NCI-H1105 (cell line): ENCODE data around the gene ZYX.
A peak's percentile ranks its signal among the peaks of the same experiment; 100 is the strongest.
"Not testable (repeated sequence)": the region's sequence is repeated elsewhere in the genome, so short reads cannot be mapped to it uniquely, and the experiment has no call there.

ENCODE experiments used
- DNase-seq: peaks from one replicate; lab custom pipeline; 2025; lab: John Stamatoyannopoulos, UW

The ZYX gene

DNA sequence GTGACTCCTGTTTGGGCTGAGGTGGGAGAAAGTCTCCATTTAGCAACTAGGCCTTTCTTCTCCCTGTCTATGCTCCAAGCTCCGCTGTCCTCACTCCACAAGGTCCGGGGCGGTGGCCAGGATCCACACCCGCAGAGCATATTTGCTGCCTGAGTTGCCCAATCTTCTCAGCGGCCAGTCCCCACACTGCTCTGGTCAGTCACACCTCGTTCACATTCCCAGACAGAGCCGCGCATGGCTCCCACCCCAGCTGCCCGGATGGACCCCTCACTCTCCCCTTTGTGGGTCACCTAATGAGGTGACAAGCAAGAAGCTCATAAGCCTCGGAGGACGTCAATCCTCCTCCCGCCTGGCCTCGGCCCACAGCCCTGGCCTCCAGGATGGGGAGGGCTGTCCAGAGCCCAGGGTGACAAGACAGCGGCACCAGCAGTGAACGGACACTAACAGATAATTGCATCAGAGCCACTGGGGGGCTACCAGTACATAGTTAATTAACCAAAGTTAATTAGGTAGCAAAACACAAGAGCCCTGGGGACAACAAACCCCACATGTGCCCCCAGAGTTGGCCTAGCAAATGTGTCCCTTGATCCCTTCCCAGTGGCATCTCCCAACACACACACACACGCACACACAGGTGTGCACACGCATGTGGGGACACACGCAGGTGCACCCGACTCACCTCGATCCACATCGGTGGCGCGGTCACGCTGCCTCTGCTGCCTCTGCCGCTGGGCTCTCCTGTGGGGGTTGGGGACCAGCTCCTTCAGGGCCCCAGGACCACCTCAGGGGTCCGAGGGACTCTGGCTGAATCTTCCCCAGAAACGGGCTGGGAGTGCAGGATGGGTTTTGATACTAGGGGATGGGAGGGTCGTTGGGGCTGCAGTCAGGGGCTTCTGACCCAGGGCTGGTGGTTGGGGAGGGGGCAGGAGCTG, 15.7 kb downstream of the ZYX start:
- no peak for DNase-seq

DNA sequence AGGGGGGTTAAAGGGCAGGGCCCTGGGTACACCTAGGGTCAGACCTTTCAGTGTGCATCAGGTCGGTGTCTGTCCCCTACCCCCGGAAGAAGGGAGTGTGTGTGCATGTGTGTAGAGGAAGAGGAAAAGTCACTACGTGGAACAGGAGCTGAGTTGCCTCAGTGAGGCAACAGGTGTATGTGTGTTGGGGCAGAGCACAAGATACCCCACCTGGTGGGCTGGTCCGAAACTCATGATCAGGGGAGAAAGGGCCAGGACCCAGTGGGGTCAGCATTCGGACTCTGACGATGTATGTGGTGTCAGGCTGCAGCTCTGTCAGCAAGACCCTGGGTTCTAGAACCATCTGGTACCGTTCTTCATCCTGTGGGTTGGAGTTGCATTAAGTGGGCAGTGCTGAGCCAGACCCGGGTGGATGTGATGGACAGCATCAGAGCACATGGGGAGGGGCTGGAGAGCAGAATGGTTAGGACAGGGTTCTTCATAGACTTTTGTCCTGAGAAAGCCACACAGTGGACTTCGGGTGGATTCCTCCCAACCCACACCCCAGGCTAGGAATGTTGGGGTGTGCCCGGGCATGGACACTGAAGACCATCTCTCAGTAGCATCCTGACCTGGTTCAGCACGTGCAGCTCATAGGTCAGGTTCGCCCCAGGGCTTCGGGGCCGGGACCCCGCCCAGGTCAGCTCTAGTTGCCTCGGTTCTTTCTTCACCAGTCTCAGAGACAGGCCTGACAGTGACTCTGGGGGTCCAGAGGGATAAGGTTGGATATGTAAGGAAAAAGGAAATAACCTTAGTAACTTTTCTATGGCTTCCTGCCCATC, 16.8 kb downstream of the ZYX start:
- no peak for DNase-seq

DNA sequence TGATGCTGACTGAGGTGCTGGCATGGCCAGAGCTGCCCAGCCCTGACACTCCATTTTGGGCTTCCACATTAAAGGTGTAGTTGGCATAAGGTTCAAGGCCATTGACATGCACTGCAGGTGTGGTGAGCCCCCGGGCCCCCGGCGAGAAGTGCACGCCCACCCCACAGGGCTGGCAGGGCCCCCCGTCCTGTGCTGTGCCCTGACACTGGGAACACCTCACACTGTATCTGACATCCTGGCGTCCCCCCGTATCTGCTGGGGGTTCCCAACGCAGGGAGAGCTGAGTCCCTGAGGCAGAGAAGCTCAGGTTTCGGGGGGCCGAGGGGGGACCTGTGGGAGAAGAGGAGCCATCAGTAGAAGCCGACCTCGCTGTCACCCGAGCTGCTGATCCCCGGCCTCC, 17.5 kb downstream of the ZYX start:
- DNase-seq, result no peak

DNA sequence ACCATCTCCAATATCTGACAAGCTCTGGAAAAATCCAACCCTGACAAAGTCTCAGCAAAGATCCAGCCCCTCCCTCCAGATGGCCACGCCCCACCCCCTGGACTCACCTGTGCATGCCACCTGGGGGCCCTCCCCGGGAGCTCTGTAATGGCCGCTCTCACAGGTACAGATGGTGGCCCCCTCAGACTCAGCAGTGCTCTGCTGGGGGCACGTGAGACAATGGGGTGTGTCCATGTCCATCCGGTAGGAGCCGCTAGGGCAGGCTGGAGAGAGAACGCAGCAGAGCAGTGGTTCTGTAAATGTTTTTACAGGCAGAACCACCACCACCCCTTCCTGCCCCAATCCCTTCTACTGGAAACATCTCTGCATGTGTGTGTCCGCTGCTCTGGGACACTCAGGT, 18.0 kb downstream of the ZYX start:
- no peak for DNase-seq

DNA sequence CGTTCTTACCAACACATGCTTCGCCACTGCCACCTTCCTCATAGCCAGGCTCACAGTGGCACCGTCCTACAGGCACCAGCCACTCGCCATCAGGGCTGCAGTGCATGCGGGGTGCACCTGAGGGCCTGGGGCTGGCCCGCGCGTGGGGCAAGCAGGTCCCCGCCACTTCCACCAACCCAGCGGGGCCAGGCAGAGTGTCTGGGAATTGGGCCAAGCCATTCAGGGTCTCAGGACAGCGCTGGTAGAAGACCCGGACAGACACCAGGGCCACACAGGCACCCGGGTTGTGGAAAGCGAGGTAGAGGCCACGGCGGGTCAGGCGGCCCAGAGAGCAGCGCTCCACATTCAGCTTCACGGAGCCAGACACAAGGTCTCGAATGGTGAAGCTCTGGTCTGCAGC, 18.5 kb downstream of the ZYX start:
- no peak for DNase-seq

DNA sequence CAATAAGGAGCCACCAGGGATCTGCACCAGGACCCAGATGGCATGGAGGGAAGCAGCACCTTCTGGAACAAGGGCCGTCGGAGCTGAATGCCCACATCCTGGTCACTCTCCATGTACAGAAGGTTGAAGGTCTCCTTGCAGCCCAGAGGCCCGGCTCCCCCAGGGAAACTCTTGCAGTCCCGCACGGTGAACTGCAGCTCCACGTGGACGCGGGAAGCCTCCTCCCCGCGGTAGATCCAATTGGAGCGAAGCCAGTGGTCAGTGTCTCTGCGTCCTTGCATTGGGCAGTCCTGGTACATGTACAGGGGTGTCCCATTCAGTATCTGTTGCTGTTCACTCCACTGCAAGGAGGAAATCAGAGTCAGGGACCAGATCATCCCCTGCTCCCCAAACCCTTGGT, 20.1 kb downstream of the ZYX start:
- no peak for DNase-seq

DNA sequence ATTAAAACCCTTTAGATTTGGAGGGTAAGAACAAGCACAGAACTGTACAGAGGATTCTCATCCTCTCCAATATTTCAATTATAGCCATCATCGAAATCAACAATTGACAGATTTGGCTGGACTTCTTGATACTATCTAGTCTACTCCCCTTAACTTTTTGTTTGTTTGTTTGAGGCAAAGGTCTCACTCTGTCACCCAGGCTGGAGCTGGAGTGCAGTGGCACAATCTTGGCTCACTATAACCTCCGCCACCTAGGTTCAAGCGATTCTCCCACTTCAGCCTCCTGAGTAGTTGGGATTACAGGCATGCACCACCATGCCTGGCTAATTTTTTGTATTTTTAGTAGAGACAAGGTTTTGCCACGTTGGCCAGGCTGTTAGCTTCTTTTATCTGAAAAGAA, 21.1 kb downstream of the ZYX start:
- not testable (repeated sequence) for DNase-seq

DNA sequence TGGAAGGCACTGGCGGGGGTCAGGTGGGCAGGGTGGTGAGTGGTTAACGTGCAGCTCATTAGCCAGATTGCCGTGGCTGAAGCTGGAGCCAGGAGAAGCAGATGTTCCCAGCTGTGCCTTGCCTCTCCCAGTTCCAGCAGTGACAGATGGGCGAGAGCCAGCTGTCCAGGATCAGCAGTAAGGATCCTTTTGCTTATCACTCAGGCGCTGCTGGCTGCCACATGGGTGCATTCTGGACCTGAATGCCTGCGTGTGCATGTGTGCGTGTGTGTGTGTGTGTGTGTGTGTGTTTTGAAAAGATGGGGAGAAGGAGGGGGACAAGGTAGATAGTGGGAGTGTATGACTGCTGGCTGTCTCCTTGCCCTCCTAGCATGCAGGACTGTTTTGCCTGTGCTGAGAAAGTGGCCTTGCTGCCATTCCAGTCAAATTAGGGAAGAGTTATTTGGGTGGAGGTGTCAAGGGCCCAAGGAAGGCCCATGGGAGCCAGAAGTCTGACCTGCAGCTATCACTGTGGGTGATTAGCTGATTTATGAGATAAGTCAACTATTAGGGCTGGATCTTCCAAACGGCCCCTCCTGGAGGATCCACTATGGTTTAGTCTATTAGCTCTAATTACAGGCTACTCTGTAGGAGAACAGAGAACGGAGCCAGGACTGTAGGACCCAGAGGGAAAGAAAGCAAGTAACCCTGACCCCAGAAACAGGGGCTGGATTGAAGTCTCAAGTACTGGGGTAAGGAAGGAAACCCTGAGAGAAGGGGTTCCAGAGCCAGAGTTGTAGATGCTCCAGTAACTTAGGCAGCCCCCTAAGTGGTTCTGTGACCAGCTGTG, 24.2 kb downstream of the ZYX start:
- no peak for DNase-seq

DNA sequence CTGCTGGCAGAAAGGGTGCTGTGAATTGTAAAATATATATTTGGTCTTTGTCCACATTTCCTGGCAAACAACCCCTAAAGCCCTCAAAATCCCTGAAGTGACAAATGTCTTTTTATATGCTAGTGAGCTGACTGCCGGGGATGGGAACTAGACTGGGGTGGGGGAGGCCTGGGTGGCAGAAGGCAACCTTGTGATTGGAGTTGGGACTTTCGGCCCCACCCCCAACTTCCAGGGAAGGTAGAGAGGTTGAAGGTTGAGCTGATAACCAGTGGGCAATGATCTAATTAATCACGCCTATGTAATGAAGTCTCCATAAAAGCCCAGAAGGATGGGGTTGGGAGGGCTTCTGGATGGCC, 24.8 kb downstream of the ZYX start:
- DNase-seq, result no peak

DNA sequence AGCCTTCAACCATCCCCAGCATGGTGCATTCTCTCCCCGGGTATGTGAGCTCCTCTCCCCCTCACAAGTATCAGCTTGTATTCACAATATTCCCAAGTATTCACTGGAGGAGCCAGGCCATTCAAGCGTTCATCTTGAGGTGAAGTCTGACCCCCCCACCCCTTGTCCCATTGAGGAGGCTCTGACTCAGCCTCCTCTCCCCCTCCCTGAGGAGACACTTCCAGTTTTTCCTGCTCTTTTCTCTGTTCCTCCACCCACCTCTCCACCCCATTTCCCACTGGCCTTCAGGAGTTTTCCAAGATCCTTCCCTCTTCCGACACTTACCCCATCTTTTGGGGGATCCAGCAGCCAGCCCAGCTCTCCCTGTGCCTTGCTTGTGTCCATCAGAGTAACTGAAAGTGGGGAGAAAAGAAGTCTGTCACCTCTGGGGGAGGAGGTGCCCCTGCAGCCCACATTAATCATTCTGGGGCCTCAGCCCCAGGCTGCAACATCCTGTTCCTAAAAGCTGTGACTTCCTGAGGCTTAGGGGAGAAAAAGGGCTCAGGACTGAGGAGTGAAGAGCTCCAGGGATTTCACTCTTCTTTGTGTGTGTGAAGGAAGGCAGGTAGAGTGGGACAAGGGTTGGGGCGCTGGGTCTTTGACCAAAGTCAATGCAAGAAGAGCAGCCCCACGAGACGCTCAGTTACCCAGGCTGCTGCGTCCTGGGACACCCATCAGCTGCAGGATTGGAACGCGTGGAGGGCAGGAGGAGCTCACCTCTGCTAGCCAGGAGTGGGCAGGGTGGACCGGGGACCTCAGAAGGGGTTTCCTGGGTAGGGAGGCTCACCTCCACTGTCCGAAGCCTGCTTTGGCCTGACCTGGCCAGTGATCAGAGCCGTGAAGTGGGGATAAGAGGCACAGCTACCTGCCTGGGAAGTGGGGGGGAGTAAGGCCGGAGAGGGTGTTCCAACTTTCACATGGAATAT, 26.4 kb downstream of the ZYX start:
- DNase-seq, result no peak

DNA sequence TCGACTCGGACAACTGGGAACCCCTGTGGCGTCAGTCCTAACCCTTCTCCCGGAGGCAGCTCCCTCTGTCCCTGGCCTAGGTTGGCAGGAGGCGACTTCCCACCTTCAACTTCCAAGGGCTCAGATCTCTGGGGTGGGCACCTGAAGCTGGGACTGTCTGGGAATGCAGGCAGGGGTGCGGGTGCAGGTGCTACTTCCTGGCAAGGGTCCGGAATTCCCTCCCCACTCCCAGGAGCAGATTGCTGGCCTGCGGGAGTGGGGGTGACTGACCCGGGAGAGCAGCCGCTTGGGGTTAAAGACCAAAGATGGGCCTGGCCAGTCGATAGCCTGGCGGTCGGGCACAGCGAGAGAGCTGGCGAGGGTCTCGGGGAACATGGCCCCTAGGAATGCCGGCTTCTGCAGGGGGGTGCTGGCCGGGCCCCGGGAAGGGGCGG, 27.1 kb downstream of the ZYX start:
- no peak for DNase-seq

DNA sequence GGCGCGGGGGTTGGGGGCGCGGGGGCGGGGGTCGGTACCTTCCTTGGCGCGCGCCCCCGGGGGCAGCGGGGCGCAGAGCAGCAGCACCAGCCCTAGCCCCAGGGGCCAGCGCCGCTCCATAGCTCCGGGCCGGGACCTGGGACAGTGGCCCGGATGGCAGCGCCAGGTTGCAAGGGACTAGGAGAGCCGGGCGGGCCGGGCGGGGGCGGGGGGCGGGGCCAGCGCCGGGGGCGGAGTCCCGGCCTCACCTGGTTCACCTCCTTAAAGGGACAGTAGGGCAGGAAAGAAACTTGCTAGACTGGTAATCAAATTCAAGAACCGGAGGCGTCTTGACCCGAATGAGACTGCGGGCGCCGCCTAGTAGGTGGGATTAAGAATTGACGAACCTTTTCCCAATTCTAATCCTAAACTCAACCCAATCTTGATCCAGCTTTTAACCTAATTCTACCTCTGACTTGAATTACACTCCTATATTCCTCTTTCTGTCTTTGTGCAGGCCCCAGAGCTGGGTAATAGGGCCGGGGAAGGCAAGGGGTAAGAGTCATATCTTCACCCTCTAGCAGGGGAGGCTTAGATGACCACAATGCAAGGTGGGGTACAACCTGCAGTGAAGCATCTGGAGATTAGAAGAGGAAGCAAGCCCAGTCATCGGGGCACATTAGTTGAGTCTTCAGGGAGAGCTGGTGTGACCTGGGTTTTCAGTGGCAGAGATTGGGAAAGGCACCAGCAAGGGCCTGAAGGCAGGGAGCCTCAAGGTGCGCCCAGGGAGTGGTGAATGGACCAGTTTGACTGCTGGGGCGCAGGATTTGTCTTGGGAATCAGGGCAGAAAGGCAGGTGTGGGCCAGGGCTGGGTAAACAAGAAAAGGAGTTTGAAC, 27.8 kb downstream of the ZYX start, which contains the start of gene EPHA1:
TSS of gene EPHA1 (minus strand) at position 171 of the 876 bp plus-strand sequence. CDS start at position 120, 51 bp downstream.
- DNase-seq, result peak; percentile 70

DNA sequence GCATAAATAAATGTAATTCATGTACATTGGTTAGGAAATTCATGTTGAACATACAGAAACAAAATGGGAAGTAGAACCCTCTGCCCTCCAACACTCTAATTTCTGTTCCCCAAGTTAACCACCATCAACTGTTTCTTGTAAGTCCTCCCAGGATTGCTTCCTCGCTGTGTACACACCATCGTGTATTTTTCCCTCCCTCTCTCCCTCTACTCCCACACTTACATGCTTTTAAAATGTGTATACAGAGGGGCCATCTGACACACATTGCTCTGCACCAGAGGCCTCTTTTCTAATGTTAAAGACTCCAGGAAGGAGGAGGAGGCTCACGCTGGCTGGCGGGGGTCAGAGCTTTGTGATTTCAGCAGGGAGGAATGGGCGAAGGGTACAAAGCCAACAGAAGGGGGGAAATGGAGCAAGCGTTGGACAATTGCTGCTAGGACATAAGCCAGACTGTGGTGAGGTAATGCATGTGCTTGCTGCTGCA, 29.4 kb downstream of the ZYX start:
- no peak for DNase-seq

DNA sequence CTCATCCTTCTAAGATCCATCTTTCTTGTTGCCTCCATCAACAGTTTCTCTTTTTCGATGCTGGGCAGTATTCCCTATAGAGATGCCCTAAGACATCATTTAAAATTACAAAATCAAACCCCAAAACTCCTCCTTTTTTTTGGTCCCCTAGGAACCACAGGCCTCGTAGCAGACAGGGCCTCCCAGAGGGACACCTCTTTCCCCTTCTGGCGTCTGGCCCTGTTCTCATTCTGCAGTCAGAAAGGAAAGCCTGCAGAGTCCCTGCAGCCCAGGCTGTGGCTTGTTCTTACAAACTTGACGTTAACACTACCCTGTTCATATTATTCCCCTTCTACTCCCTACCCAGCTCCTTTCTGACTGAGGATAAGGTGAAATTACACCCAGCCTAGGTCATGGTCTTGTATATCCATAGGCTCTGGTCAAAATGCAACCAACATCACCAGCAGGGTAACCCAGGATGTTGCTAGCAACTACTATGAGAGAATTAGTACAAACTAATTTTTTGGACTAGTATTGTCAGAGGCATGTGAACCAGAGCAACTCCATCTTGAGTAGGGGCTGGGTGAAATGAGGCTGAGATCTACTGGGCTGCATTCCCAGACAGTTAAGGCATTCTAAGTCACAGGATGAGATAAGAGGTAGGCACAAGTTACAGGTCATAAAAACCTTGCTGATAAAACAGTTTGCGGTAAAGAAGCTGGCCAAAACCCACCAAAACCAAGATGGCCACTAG, 31.0 kb downstream of the ZYX start:
- DNase-seq, result no peak

DNA sequence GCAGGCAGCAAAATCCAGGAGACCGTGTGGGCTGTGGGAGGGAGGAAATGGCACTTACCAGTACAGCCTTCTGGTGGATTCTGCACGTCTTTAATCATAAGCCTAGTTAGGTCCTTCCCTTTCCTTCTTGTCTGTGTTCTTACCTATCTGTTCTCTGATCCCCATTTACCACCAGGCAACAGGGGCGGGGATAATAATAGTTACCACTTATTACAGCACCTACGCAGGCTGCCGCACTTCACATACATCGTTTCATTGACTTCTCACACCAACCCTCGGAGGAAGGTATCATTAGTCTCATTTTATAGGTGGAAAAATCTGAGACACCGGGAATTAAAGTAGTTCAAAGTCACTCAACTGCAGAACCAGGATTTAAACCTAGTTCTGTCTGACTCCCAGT, 32.0 kb downstream of the ZYX start:
- no peak for DNase-seq

DNA sequence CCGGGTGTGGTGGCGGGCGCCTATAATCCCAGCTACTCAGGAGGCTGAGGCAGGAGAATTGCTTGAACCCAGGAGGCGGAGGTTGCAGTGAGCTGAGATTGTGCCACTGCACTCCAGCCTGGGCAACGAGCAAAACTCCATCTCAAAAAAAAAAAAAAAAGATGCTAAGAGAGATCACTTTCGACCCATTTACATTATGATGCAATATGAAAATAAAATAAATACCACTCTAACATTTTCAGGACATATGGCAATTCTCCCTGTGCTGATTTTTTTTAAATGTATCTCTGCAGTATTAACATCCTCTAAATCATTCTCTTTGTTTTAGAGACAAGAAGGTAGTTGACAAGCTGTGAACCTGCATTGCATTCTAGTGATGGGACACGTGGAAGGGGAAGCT, 34.1 kb downstream of the ZYX start:
- DNase-seq, result not testable (repeated sequence)

DNA sequence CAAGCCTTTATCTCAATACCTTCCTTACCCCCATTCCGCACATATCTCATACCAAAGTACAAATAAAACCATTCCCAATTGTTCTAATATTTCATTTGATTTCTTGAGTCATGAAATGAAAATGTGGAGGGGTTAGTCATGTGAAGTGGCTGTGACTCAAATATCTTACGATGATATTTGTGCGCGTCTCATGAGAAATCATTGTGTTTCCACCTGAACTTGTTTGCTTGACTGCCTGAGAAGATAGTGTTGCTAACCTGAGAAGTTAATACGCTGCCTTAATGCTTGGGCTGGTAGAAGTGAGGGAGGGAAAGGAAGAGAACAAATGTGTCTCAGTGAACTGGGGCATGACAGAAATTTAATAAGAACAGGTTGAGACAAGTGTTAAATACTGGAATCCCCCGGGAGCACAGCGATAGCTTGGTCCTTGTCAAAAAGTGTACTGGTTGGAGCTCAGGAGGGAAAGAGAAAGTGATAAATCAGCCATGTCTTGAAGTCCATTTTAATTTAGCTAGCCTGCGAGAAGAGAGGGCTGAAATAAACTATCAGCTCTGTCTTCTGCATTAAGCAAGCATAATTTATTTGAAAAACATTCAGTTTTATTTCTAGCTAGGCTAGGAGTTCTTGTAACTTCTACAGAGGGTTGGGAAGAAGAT, 34.7 kb downstream of the ZYX start:
- no peak for DNase-seq

DNA sequence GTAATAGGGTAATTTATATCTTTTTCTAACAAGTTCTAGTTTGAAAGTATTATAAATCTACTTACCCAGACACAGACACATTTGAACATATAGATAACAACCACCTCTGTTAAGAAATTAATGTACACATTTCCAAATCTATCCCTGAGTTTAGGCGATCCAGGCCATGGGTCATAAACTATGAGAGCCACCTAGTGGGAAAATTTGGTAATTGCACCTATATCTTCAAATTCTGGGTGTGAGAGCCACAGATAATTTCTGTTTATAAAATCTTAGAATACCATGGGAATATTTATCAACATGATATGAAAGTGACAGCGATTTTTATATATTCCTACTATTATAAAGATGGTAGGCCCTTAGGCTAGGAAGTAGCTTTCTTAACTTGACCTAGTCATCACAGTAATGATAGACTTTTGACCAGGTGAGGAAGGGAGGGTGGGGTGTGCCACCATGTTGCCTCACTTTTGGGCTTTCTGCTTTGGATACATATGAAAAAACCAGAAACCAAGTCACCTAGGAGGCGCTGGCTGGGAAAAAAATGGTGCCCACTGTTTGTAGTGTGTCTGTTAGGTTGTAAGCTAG, 35.5 kb downstream of the ZYX start:
- DNase-seq, result peak; percentile 58
